Vagina (tissue), 2 donors: Measurements from ENCODE around the gene INTS14.

Experiments
- POLR2A ChIP-seq, 2 donors: fragments of 450-650 bp; IDR thresholded peaks; one replicate each; pipeline ENCODE4 v1.6.1; 2017; ENCODE audit warnings: antibody characterized with exemption in 2 of 2, mild to moderate bottlenecking in 2 of 2, moderate library complexity in 2 of 2
- TF ChIP-seq, protein P1 (sequence below), 3 experiments: fragments of 450-650 bp in 2 of 3; fragments of 200-600 bp in 1 of 3; sonication (generic) in 1 of 3; IDR thresholded peaks; one replicate each; pipeline ENCODE4 v1.5.1; 2017 to 2019; ENCODE audit warnings: antibody characterized with exemption in 3 of 3, mild to moderate bottlenecking in 2 of 3, moderate library complexity in 2 of 3

- no peak for TF ChIP-seq POLR2A (IDR thresholded peaks at IDR 0.05)
- TF ChIP-seq, protein P1, sequence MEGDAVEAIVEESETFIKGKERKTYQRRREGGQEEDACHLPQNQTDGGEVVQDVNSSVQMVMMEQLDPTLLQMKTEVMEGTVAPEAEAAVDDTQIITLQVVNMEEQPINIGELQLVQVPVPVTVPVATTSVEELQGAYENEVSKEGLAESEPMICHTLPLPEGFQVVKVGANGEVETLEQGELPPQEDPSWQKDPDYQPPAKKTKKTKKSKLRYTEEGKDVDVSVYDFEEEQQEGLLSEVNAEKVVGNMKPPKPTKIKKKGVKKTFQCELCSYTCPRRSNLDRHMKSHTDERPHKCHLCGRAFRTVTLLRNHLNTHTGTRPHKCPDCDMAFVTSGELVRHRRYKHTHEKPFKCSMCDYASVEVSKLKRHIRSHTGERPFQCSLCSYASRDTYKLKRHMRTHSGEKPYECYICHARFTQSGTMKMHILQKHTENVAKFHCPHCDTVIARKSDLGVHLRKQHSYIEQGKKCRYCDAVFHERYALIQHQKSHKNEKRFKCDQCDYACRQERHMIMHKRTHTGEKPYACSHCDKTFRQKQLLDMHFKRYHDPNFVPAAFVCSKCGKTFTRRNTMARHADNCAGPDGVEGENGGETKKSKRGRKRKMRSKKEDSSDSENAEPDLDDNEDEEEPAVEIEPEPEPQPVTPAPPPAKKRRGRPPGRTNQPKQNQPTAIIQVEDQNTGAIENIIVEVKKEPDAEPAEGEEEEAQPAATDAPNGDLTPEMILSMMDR (IDR thresholded peaks at IDR 0.05): no peak
Observed at GRCh38 chr15:65576664-65577063, 34.3 kb downstream of the INTS14 start.
